Transverse colon (tissue), 4 donors: Measurements from ENCODE around the gene BCAN. TPM values are rescaled to one million over a fixed set of nuclear protein-coding genes. Genes with fewer than 3 reads are reported as not detected.
A peak's percentile ranks its signal among the peaks of the same experiment; 100 is the strongest.
"Not testable (repeated sequence)": the region's sequence is repeated elsewhere in the genome, so short reads cannot be mapped to it uniquely, and the experiment has no call there.

Experiments used
- DNase-seq: peaks from one replicate; pipeline ENCODE4 v3.0.0-alpha.2; 2019
- H3K27ac ChIP-seq, 4 donors: fragments of 200-600 bp; sonication (generic); 2 replicates each; pipeline ENCODE4 v1.5.1; 2016 to 2018; ENCODE audit warnings: inconsistent platforms in 4 of 4
- H3K27me3 ChIP-seq: fragments of 200-600 bp; sonication (generic); 2 replicates; pipeline ENCODE4 v1.5.1; 2017; ENCODE audit warnings: inconsistent platforms
- H3K36me3 ChIP-seq, 4 donors: fragments of 200-600 bp; sonication (generic); 2 replicates each; pipeline ENCODE4 v1.5.1; 2017 to 2019; ENCODE audit warnings: inconsistent platforms in 4 of 4
- H3K4me1 ChIP-seq, 4 donors: fragments of 200-600 bp; sonication (generic); 2 replicates each; pipeline ENCODE4 v1.5.1; 2017 to 2020; ENCODE audit warnings: inconsistent platforms in 4 of 4
- H3K4me3 ChIP-seq, 4 donors: fragments of 200-600 bp; sonication (generic); 1 replicate in 1 of 4; 2 replicates in 3 of 4; pipeline versions ENCODE4 v1.5.1 to v1.6.1; 2017 to 2019; ENCODE audit warnings: inconsistent platforms in 4 of 4
- H3K9me3 ChIP-seq, 2 donors: fragments of 200-600 bp; sonication (generic); 2 replicates each; pipeline ENCODE4 v1.5.1; 2017 to 2019; ENCODE audit warnings: inconsistent platforms in 2 of 2
- CTCF ChIP-seq, 5 experiments: fragments of 200-600 bp in 3 of 5; fragments of 450-650 bp in 2 of 5; sonication (generic) in 3 of 5; IDR thresholded peaks; 1 replicate in 2 of 5; 2 replicates in 3 of 5; pipeline ENCODE4 v1.5.1; 2016 to 2017; ENCODE audit warnings: antibody characterized with exemption in 5 of 5, inconsistent platforms in 3 of 5, mild to moderate bottlenecking in 2 of 5, moderate library complexity in 1 of 5
- EP300 ChIP-seq: sonication (generic); formaldehyde crosslinking; IDR thresholded peaks from one replicate; pipeline ENCODE4 v1.6.1; 2017; ENCODE audit warnings: antibody characterized with exemption, low read depth
- POLR2A ChIP-seq: fragments of 450-650 bp; IDR thresholded peaks from one replicate; pipeline ENCODE4 v1.6.1; 2016; ENCODE audit warnings: antibody characterized with exemption, mild to moderate bottlenecking, moderate library complexity
- POLR2AphosphoS5 ChIP-seq, 3 donors: sonication (generic); formaldehyde crosslinking; IDR thresholded peaks; one replicate each; pipeline ENCODE4 v1.6.1; 2016; ENCODE audit warnings: antibody characterized with exemption in 3 of 3
- WGBS, 2 donors: methylation state at CpG; one replicate each; pipeline ENCODE4 v1.1.5; 2018; ENCODE audit warnings: low coverage in 1 of 2; 5-methylcytosine and 5-hydroxymethylcytosine counted together
- in situ Hi-C, 4 donors: fragments of 200-750 bp; cut with MboI; loops; one replicate each; pipeline versions ENCODE4 v1.15.0 to v1.15.1; 2017; ENCODE audit warnings: low sequenced_read_pairs in 3 of 4, low pct_ligation_motif_present in 1 of 4, low pct_unique_long_range_greater_than_20kb in 1 of 4
- intact Hi-C: fragments of 100-400 bp; cut with DNase I; formaldehyde crosslinking; loops from one replicate; pipeline ENCODE4 v1.15.1; 2023; ENCODE audit warnings: low total_unique reads
- total RNA-seq, 4 donors: library from RNA; depleted of rRNA; stranded (reverse); fragments of >200 nt; gene quantifications; one replicate each; pipeline ENCODE4 v1.1.0, GENCODE V29; 2016

The BCAN gene
- total RNA-seq, 4 donors from 2014 or later: 0.55 to 0.95 TPM; not detected in 2

GRCh38 chr1:156601122-156601830, 40.6 kb upstream of the BCAN start, which contains the start of gene GPATCH4:
Gene GPATCH4, minus strand, starts transcription at chr1:156601479.
- peak; percentile 79 for DNase-seq
- Histone ChIP-seq H3K27me3 (no peaks in the 10 kb centered on the region), H3K4me3 (peak within 1 kb of the TSS; percentile 52 to 88 (median 64)), H3K9me3 (no peaks in the 10 kb centered on the region), H3K36me3 (peaks cover 0 to 2% (median 0%) of the 10 kb centered on the region in 4 donors), H3K27ac (peak within 1 kb of the TSS; percentile 81 to 85 (median 83)), H3K4me1 (peaks cover 9 to 20% (median 17%) of the 10 kb centered on the region in 4 donors)
- in situ Hi-C loops: loop anchor here in 3 of 4 donors (10.0 to 25.0 kb wide), 3 partner anchors 126 to 214 kb away; no protein-coding TSS in a partner anchor
- TF ChIP-seq EP300 (no peak), POLR2AphosphoS5 (IDR thresholded peaks at IDR 0.05) (peak; percentile 34 to 62 (median 42)), POLR2A (peak; percentile 42), CTCF (IDR thresholded peaks at IDR 0.05) (no peak)
- 0% methylated on average over 1 to 35 of the region's 35 CpGs for WGBS, 2 donors
- intact Hi-C loops: no loop called here

- Histone ChIP-seq H3K4me3 (peak overlapping the region in 3 of 4 donors; percentile 52 to 88 (median 63)), H3K27ac (peak overlapping the region; percentile 81 to 85 (median 83)), H3K9me3 (no peaks in the 10 kb centered on the region), H3K36me3 (no peaks in the 10 kb centered on the region), H3K27me3 (no peaks in the 10 kb centered on the region), H3K4me1 (peaks cover 9 to 20% (median 17%) of the 10 kb centered on the region in 4 donors)
- no peak for DNase-seq
- in situ Hi-C loops (loop anchor here in 3 of 4 donors (10.0 to 25.0 kb wide), 3 partner anchors 127 to 215 kb away; no protein-coding TSS in a partner anchor), intact Hi-C loops (no loop called here)
- WGBS, 2 donors: 26 to 68% methylated on average over 4 to 12 of the region's 12 CpGs
- TF ChIP-seq POLR2AphosphoS5 (IDR thresholded peaks at IDR 0.05) (no peak), EP300 (no peak), CTCF (IDR thresholded peaks at IDR 0.05) (no peak), POLR2A (no peak)
Measured at GRCh38 chr1:156601892-156602291, 40.0 kb upstream of the BCAN start.

GRCh38 chr1:156602557-156602993, 39.3 kb upstream of the BCAN start:
- WGBS, 2 donors: 41 to 47% methylated on average over 3 to 10 of the region's 10 CpGs
- no peak for DNase-seq
- Histone ChIP-seq H3K36me3 (no peaks in the 10 kb centered on the region), H3K9me3 (no peaks in the 10 kb centered on the region), H3K4me3 (no peak overlapping the region), H3K4me1 (peaks cover 9 to 20% (median 17%) of the 10 kb centered on the region in 4 donors), H3K27me3 (no peaks in the 10 kb centered on the region), H3K27ac (no peak overlapping the region)
- intact Hi-C loops (no loop called here), in situ Hi-C loops (loop anchor here in 3 of 4 donors (10.0 to 25.0 kb wide), 3 partner anchors 128 to 215 kb away; no protein-coding TSS in a partner anchor)
- TF ChIP-seq EP300 (no peak), CTCF (IDR thresholded peaks at IDR 0.05) (peak in 1 of 5 experiments; percentile 8)

- DNase-seq, H3K27ac ChIP-seq, H3K9me3 ChIP-seq, H3K4me1 ChIP-seq, intact Hi-C loops, H3K4me3 ChIP-seq, H3K36me3 ChIP-seq: not testable (repeated sequence)
- in situ Hi-C loops: loop anchor here (5.0 to 25.0 kb wide), 4 partner anchors 133 to 220 kb away; no protein-coding TSS in a partner anchor
- 83 to 90% methylated on average over 3 to 4 of the region's 4 CpGs for WGBS, 2 donors
- peaks cover 25% of the 10 kb centered on the region for H3K27me3 ChIP-seq
Measured at GRCh38 chr1:156607344-156607743, 34.6 kb upstream of the BCAN start.
